ENCODE measurements around the gene CPN2. TPM values are rescaled to one million over a fixed set of nuclear protein-coding genes. Genes with fewer than 3 reads are reported as not detected.

Gene CPN2
- total RNA-seq, 2 experiments from 2014 or later: not detected

- H3K27ac ChIP-seq (ENCODE audit: low read depth, low read length, poor library complexity, severe bottlenecking): no peak overlapping the region
- CTCF ChIA-PET (ENCODE audit: unreplicated experiment): no interaction called here
- no peaks in the 10 kb centered on the region for H3K36me3 ChIP-seq (ENCODE audit: insufficient read depth, low read length)
- no peak for TF ChIP-seq EZH2phosphoT487 (IDR thresholded peaks at IDR 0.05; ENCODE audit: borderline replicate concordance, low read depth, low read length)
- no peak for TF ChIP-seq CTCF (conservative IDR thresholded peaks at IDR 0.05; ENCODE audit: low read length)
- H3K9me2 ChIP-seq (ENCODE audit: insufficient read depth, low read length): no peaks in the 10 kb centered on the region
- no TSS peak for BruUV-seq (replicated peaks)
- POLR2A ChIA-PET: interaction anchor here (0.6 kb wide), 1 partner anchor 14 kb away, joined by 3 read pairs; no protein-coding TSS in a partner anchor
- H3K9me3 ChIP-seq (ENCODE audit: low read length): no peaks in the 10 kb centered on the region
- no peak overlapping the region for H3K4me3 ChIP-seq (ENCODE audit: low read depth, low read length, poor library complexity, severe bottlenecking)
- DNase-seq (ENCODE audit: low spot score): no peak
- H2AFZ ChIP-seq (ENCODE audit: low read length): no peak overlapping the region
- no peak overlapping the region for H3K4me2 ChIP-seq (ENCODE audit: low read length)
- no peaks in the 10 kb centered on the region for H3K79me2 ChIP-seq (ENCODE audit: insufficient read depth, low read depth, low read length)
- intact Hi-C loops (cut with micrococcal nuclease; ENCODE audit: unreplicated experiment): no loop called here
- H3K4me1 ChIP-seq (ENCODE audit: insufficient read depth, low read length, poor library complexity, severe bottlenecking): no peaks in the 10 kb centered on the region
- no peaks in the 10 kb centered on the region for H4K20me1 ChIP-seq (ENCODE audit: insufficient read depth, low read length)
These were observed 33.5 kb upstream of the CPN2 start for GRCh38 chr3:194384569-194385001.

GRCh38 chr3:194384156-194384555, 33.0 kb upstream of the CPN2 start:
- CTCF ChIA-PET (ENCODE audit: unreplicated experiment): no interaction called here
- BruUV-seq (replicated peaks): no TSS peak
- POLR2A ChIA-PET: interaction anchor here (0.6 kb wide), 1 partner anchor 14 kb away, joined by 3 read pairs; no protein-coding TSS in a partner anchor
- Histone ChIP-seq H3K79me2 (ENCODE audit: insufficient read depth, low read depth, low read length) (no peaks in the 10 kb centered on the region), H2AFZ (ENCODE audit: low read length) (no peak overlapping the region), H3K4me2 (ENCODE audit: low read length) (no peak overlapping the region), H4K20me1 (ENCODE audit: insufficient read depth, low read length) (no peaks in the 10 kb centered on the region), H3K9me2 (ENCODE audit: insufficient read depth, low read length) (no peaks in the 10 kb centered on the region), H3K4me1 (ENCODE audit: insufficient read depth, low read length, poor library complexity, severe bottlenecking) (no peaks in the 10 kb centered on the region), H3K27ac (ENCODE audit: low read depth, low read length, poor library complexity, severe bottlenecking) (no peak overlapping the region), H3K9me3 (ENCODE audit: low read length) (no peaks in the 10 kb centered on the region), H3K36me3 (ENCODE audit: insufficient read depth, low read length) (no peaks in the 10 kb centered on the region), H3K4me3 (ENCODE audit: low read depth, low read length, poor library complexity, severe bottlenecking) (no peak overlapping the region)
- no peak for TF ChIP-seq EZH2phosphoT487 (IDR thresholded peaks at IDR 0.05; ENCODE audit: borderline replicate concordance, low read depth, low read length)
- TF ChIP-seq CTCF (conservative IDR thresholded peaks at IDR 0.05; ENCODE audit: low read length): no peak
- DNase-seq (ENCODE audit: low spot score): no peak
- intact Hi-C loops (cut with micrococcal nuclease; ENCODE audit: unreplicated experiment): no loop called here

GRCh38 chr3:194383276-194383940, 32.3 kb upstream of the CPN2 start:
- CTCF ChIA-PET (ENCODE audit: unreplicated experiment): no interaction called here
- H3K79me2 ChIP-seq (ENCODE audit: insufficient read depth, low read depth, low read length): no peaks in the 10 kb centered on the region
- POLR2A ChIA-PET: no interaction called here

More at GRCh38 chr3:194383276-194383940, 32.3 kb upstream of the CPN2 start:
- H4K20me1 ChIP-seq (ENCODE audit: insufficient read depth, low read length): no peaks in the 10 kb centered on the region
- no peaks in the 10 kb centered on the region for H3K9me2 ChIP-seq (ENCODE audit: insufficient read depth, low read length)
- intact Hi-C loops (cut with micrococcal nuclease; ENCODE audit: unreplicated experiment): no loop called here
- H2AFZ ChIP-seq (ENCODE audit: low read length): no peak overlapping the region
- no peak overlapping the region for H3K4me3 ChIP-seq (ENCODE audit: low read depth, low read length, poor library complexity, severe bottlenecking)
- H3K4me1 ChIP-seq (ENCODE audit: insufficient read depth, low read length, poor library complexity, severe bottlenecking): no peaks in the 10 kb centered on the region
- no peak overlapping the region for H3K27ac ChIP-seq (ENCODE audit: low read depth, low read length, poor library complexity, severe bottlenecking)
- no peaks in the 10 kb centered on the region for H3K36me3 ChIP-seq (ENCODE audit: insufficient read depth, low read length)
- no peak for DNase-seq (ENCODE audit: low spot score)
- no peaks in the 10 kb centered on the region for H3K9me3 ChIP-seq (ENCODE audit: low read length)
- no peak overlapping the region for H3K4me2 ChIP-seq (ENCODE audit: low read length)
- TF ChIP-seq CTCF (conservative IDR thresholded peaks at IDR 0.05; ENCODE audit: low read length): no peak
- no peak for TF ChIP-seq EZH2phosphoT487 (IDR thresholded peaks at IDR 0.05; ENCODE audit: borderline replicate concordance, low read depth, low read length)
- no TSS peak for BruUV-seq (replicated peaks)

Data from OCI-LY7 (cell line).